Measurements from ENCODE around the gene RPN1.
A peak's percentile ranks its signal among the peaks of the same experiment; 100 is the strongest.

The RPN1 gene

DNA sequence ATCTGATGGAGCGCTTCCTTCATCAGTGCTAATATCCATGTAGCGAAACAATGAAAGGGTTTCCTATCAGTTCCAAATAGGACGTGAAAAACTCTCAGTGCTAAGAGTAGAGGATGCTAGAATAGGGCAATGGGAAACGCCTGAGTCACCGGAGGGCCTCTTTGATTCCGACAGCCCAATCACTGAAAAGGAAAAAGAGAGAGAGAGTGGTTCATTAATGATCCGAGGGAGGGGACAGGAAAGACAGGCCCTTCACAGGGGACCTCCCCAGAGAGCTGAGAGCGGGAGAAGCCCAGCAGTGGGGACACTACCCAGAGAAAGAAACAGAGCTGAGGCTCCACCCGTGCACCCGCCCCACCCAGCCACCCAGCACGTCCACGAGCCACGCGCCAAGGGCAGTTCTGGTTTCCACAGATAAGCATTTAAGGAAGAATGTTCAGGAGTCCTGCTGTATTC is 76.9 kb downstream of the RPN1 start:
- no peak overlapping the region for H3K27ac ChIP-seq
- TF ChIP-seq, protein P1, sequence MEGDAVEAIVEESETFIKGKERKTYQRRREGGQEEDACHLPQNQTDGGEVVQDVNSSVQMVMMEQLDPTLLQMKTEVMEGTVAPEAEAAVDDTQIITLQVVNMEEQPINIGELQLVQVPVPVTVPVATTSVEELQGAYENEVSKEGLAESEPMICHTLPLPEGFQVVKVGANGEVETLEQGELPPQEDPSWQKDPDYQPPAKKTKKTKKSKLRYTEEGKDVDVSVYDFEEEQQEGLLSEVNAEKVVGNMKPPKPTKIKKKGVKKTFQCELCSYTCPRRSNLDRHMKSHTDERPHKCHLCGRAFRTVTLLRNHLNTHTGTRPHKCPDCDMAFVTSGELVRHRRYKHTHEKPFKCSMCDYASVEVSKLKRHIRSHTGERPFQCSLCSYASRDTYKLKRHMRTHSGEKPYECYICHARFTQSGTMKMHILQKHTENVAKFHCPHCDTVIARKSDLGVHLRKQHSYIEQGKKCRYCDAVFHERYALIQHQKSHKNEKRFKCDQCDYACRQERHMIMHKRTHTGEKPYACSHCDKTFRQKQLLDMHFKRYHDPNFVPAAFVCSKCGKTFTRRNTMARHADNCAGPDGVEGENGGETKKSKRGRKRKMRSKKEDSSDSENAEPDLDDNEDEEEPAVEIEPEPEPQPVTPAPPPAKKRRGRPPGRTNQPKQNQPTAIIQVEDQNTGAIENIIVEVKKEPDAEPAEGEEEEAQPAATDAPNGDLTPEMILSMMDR (conservative IDR thresholded peaks at IDR 0.05), result no peak

GRCh38 chr3:128573160-128573559 is 77.5 kb downstream of the RPN1 start:
- TF ChIP-seq, protein P1 (conservative IDR thresholded peaks at IDR 0.05), result no peak
- no peak overlapping the region for H3K27ac ChIP-seq

DNA sequence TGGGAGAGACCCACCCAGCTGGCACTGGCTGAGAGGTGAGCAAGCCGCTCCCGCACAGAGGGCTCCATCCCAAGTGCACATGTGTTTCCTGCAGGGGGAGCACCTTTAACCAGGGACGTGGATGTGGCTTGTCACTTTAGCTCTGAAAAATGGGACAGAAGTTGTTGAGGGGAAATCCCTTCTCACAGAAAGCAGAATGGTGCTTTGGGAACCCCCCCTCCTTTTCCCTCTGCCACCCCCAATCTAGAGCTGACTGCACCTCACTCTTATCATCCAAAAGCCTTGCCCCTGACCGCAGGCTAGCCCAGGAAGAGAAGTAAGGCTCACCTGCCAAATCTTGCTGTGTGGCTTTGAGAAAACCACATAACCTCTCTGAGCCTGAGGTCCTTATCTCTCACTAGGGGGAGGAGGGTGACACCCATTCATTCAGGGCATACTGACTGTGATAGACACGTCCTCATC is 77.9 kb downstream of the RPN1 start:
- TF ChIP-seq, protein P1 (conservative IDR thresholded peaks at IDR 0.05), result peak; percentile 71
- H3K27ac ChIP-seq, result no peak overlapping the region

- no peak overlapping the region for H3K27ac ChIP-seq
- TF ChIP-seq, protein P1 (conservative IDR thresholded peaks at IDR 0.05), result no peak
Measured at GRCh38 chr3:128572013-128572412, 78.6 kb downstream of the RPN1 start.

Measured in VCaP (cell line).